ENCODE measurements around the gene NOS3. TPM values are rescaled to one million over a fixed set of nuclear protein-coding genes. Genes with fewer than 3 reads are reported as not detected.

Gene NOS3
- polyA plus RNA-seq, 3 donors, result 0.26 to 0.72 (median 0.39) TPM

DNA sequence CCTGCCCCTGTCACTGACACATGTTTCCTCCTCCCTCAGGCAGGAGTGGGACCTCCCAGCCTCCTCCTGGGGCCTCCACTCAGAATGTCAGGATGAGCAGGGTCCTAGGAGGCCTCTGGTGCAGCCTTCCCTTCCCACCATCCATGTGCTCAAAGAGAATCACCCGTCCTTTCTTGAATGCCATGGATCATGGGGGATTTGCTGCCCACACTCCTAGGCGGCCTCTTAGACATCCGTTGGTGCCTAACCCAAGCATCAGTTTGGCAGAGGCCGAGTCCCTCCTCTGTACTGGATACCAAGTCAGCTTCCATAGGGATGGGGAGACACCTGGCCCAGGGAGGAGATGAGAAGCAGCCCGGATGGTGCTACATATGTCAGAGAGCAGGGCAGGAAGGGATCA lies 7.0 kb downstream of the NOS3 start:
- peaks cover 0 to 2% (median 0%) of the 10 kb centered on the region in 7 donors for H3K9me3 Mint-ChIP-seq
- Histone ChIP-seq H3K4me3 (replicated peaks in 1 of 3; ENCODE audit: low read depth in 2 of 3, low read length in 3 of 3) (no peak overlapping the region), H3K27ac (ENCODE audit: low read depth in 1 of 2, low read length in 2 of 2) (no peak overlapping the region), H3K4me2 (replicated peaks; ENCODE audit: extremely low read depth, low read length, poor library complexity, severe bottlenecking) (no peak overlapping the region), H2AFZ (ENCODE audit: insufficient read depth, low read depth, low read length, poor library complexity, severe bottlenecking) (no peak overlapping the region), H3K27me3 (ENCODE audit: control insufficient read depth in 2 of 2, insufficient read depth in 2 of 2, low read length in 2 of 2) (peaks cover 0 to 10% of the 10 kb centered on the region in 2 donors), H3K9ac (ENCODE audit: insufficient read depth, low read length, poor library complexity, severe bottlenecking) (no peak overlapping the region), H3K36me3 (replicated peaks in 1 of 2; ENCODE audit: control insufficient read depth in 1 of 2, insufficient read depth in 2 of 2, low read length in 2 of 2) (no peaks in the 10 kb centered on the region), H3K4me1 (ENCODE audit: control insufficient read depth in 1 of 2, insufficient read depth in 2 of 2, low read length in 2 of 2) (peaks cover 21 to 29% of the 10 kb centered on the region in 2 donors), H3K9me3 (replicated peaks in 1 of 2; ENCODE audit: control insufficient read depth in 1 of 2, insufficient read depth in 1 of 2, low read length in 2 of 2) (no peaks in the 10 kb centered on the region), H4K20me1 (ENCODE audit: insufficient read depth, low read length) (no peaks in the 10 kb centered on the region), H3K79me2 (ENCODE audit: insufficient read depth, low read length) (no peaks in the 10 kb centered on the region)
- intact Hi-C loops (cut with micrococcal nuclease), result no loop called here
- H3K27me3 Mint-ChIP-seq (ENCODE audit: low read depth in 3 of 3), result peaks cover 17 to 33% (median 23%) of the 10 kb centered on the region in 3 donors
- TF ChIP-seq, protein P1, sequence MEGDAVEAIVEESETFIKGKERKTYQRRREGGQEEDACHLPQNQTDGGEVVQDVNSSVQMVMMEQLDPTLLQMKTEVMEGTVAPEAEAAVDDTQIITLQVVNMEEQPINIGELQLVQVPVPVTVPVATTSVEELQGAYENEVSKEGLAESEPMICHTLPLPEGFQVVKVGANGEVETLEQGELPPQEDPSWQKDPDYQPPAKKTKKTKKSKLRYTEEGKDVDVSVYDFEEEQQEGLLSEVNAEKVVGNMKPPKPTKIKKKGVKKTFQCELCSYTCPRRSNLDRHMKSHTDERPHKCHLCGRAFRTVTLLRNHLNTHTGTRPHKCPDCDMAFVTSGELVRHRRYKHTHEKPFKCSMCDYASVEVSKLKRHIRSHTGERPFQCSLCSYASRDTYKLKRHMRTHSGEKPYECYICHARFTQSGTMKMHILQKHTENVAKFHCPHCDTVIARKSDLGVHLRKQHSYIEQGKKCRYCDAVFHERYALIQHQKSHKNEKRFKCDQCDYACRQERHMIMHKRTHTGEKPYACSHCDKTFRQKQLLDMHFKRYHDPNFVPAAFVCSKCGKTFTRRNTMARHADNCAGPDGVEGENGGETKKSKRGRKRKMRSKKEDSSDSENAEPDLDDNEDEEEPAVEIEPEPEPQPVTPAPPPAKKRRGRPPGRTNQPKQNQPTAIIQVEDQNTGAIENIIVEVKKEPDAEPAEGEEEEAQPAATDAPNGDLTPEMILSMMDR (IDR thresholded peaks at IDR 0.05), result no peak
- H3K27ac Mint-ChIP-seq, result no peak overlapping the region
- WGBS (ENCODE audit: insufficient coverage), result 97% methylated on average over 4 of the region's 5 CpGs
- no peaks in the 10 kb centered on the region for H3K36me3 Mint-ChIP-seq
- DNase-seq, result no peak
- H3K4me1 Mint-ChIP-seq, result peaks cover 32% of the 10 kb centered on the region
- peak overlapping the region in 1 of 2 donors; percentile 63 for H3K4me3 Mint-ChIP-seq

DNA sequence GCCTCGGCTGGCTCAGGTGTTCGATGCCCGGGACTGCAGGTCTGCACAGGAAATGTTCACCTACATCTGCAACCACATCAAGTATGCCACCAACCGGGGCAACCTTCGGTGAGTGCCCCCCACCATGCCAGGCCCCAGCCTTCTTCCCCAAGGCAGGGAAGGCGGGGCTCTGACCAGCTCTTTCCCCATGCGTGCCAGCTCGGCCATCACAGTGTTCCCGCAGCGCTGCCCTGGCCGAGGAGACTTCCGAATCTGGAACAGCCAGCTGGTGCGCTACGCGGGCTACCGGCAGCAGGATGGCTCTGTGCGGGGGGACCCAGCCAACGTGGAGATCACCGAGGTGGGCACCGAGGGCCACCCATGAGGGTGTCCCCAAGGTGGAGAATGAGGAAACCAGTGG lies 7.5 kb downstream of the NOS3 start:
- Histone ChIP-seq H3K4me2 (replicated peaks; ENCODE audit: extremely low read depth, low read length, poor library complexity, severe bottlenecking) (no peak overlapping the region), H2AFZ (ENCODE audit: insufficient read depth, low read depth, low read length, poor library complexity, severe bottlenecking) (no peak overlapping the region), H3K4me1 (ENCODE audit: control insufficient read depth in 1 of 2, insufficient read depth in 2 of 2, low read length in 2 of 2) (peaks cover 21 to 29% of the 10 kb centered on the region in 2 donors), H3K27me3 (ENCODE audit: control insufficient read depth in 2 of 2, insufficient read depth in 2 of 2, low read length in 2 of 2) (peaks cover 0 to 10% of the 10 kb centered on the region in 2 donors), H3K27ac (ENCODE audit: low read depth in 1 of 2, low read length in 2 of 2) (no peak overlapping the region), H3K79me2 (ENCODE audit: insufficient read depth, low read length) (no peaks in the 10 kb centered on the region), H3K36me3 (replicated peaks in 1 of 2; ENCODE audit: control insufficient read depth in 1 of 2, insufficient read depth in 2 of 2, low read length in 2 of 2) (no peaks in the 10 kb centered on the region), H3K9me3 (replicated peaks in 1 of 2; ENCODE audit: control insufficient read depth in 1 of 2, insufficient read depth in 1 of 2, low read length in 2 of 2) (no peaks in the 10 kb centered on the region), H4K20me1 (ENCODE audit: insufficient read depth, low read length) (no peaks in the 10 kb centered on the region), H3K4me3 (replicated peaks in 1 of 3; ENCODE audit: low read depth in 2 of 3, low read length in 3 of 3) (no peak overlapping the region), H3K9ac (ENCODE audit: insufficient read depth, low read length, poor library complexity, severe bottlenecking) (no peak overlapping the region)
- H3K4me1 Mint-ChIP-seq, result peaks cover 32% of the 10 kb centered on the region
- WGBS (ENCODE audit: insufficient coverage), result 89% methylated on average over 18 of the region's 20 CpGs
- H3K4me3 Mint-ChIP-seq, result no peak overlapping the region
- peaks cover 0 to 2% (median 0%) of the 10 kb centered on the region in 7 donors for H3K9me3 Mint-ChIP-seq
- TF ChIP-seq, protein P1 (IDR thresholded peaks at IDR 0.05), result no peak
- H3K36me3 Mint-ChIP-seq, result no peaks in the 10 kb centered on the region
- intact Hi-C loops (cut with micrococcal nuclease), result no loop called here
- peaks cover 17 to 35% (median 23%) of the 10 kb centered on the region in 3 donors for H3K27me3 Mint-ChIP-seq (ENCODE audit: low read depth in 3 of 3)
- H3K27ac Mint-ChIP-seq, result no peak overlapping the region
- DNase-seq, result no peak

All from CD14-positive monocyte (primary cell).